IPS-20b (cell line): ENCODE measurements around the gene CREB3L1.

ENCODE experiments used
- H3K27ac ChIP-seq: one replicate; pipeline ENCODE4 v1.5.1; 2013; ENCODE audit warnings: low read length
- H3K27me3 ChIP-seq: 2 replicates; pipeline ENCODE4 v1.6.1; 2013; ENCODE audit warnings: mild to moderate bottlenecking, low read length, inconsistent platforms; ENCODE audit not compliant: insufficient read depth
- H3K36me3 ChIP-seq: 2 replicates; pipeline ENCODE4 v1.6.1; 2013; ENCODE audit warnings: low read depth, mild to moderate bottlenecking, inconsistent platforms, low read length, moderate library complexity; ENCODE audit not compliant: insufficient read depth
- H3K4me1 ChIP-seq: 2 replicates; pipeline ENCODE4 v1.6.1; 2013; ENCODE audit warnings: mild to moderate bottlenecking, control low read depth, inconsistent platforms, low read length, moderate library complexity; ENCODE audit not compliant: insufficient read depth
- H3K4me3 ChIP-seq: 2 replicates; pipeline ENCODE4 v1.5.1; 2013; ENCODE audit warnings: mild to moderate bottlenecking, low read length, inconsistent platforms
- H3K9ac ChIP-seq: 2 replicates; pipeline ENCODE4 v1.6.1; 2013; ENCODE audit warnings: low read depth, mild to moderate bottlenecking, inconsistent platforms, low read length, moderate library complexity
- H3K9me3 ChIP-seq: 2 replicates; pipeline ENCODE4 v1.6.1; 2013; ENCODE audit warnings: mild to moderate bottlenecking, low read depth, low read length, inconsistent platforms; ENCODE audit not compliant: insufficient read depth

CREB3L1 gene

GRCh38 chr11:46335890-46336562 is 58.6 kb downstream of the CREB3L1 start:
- peaks cover 49% of the 10 kb centered on the region for H3K4me1 ChIP-seq
- peaks cover 40% of the 10 kb centered on the region for H3K27me3 ChIP-seq
- H3K4me3 ChIP-seq = no peak overlapping the region
- peak overlapping the region; percentile 50; the same call in 1 of the 2 replicates for H3K9ac ChIP-seq
- no peaks in the 10 kb centered on the region for H3K9me3 ChIP-seq
- no peak overlapping the region for H3K27ac ChIP-seq
- no peaks in the 10 kb centered on the region for H3K36me3 ChIP-seq

- no peaks in the 10 kb centered on the region for H3K9me3 ChIP-seq
- peaks cover 54% of the 10 kb centered on the region for H3K4me1 ChIP-seq
- H3K27ac ChIP-seq = no peak overlapping the region
Measured at GRCh38 chr11:46336563-46337180, 59.2 kb downstream of the CREB3L1 start.

GRCh38 chr11:46337626-46338345 is 60.3 kb downstream of the CREB3L1 start:
- H3K9ac ChIP-seq = peak overlapping the region; percentile 1; the same call in 1 of the 2 replicates
- H3K27ac ChIP-seq = no peak overlapping the region
- no peaks in the 10 kb centered on the region for H3K36me3 ChIP-seq
- no peaks in the 10 kb centered on the region for H3K9me3 ChIP-seq
- H3K4me1 ChIP-seq = peaks cover 65% of the 10 kb centered on the region
- no peak overlapping the region for H3K4me3 ChIP-seq
- H3K27me3 ChIP-seq = peaks cover 22% of the 10 kb centered on the region

More at GRCh38 chr11:46336563-46337180, 59.2 kb downstream of the CREB3L1 start:
- no peak overlapping the region for H3K4me3 ChIP-seq
- peaks cover 33% of the 10 kb centered on the region for H3K27me3 ChIP-seq
- H3K36me3 ChIP-seq = no peaks in the 10 kb centered on the region
- H3K9ac ChIP-seq = peak overlapping the region; percentile 35; the same call in 1 of the 2 replicates

GRCh38 chr11:46338636-46338987 is 61.1 kb downstream of the CREB3L1 start:
- H3K36me3 ChIP-seq = no peaks in the 10 kb centered on the region
- peak overlapping the region; percentile 86 for H3K27ac ChIP-seq
- peak overlapping the region; percentile 77; the same call in 1 of the 2 replicates for H3K9ac ChIP-seq
- peaks cover 70% of the 10 kb centered on the region for H3K4me1 ChIP-seq
- H3K9me3 ChIP-seq = no peaks in the 10 kb centered on the region
- H3K27me3 ChIP-seq = peaks cover 14% of the 10 kb centered on the region
- H3K4me3 ChIP-seq = peak overlapping the region; percentile 59

GRCh38 chr11:46338988-46339666 is 61.7 kb downstream of the CREB3L1 start:
- H3K9me3 ChIP-seq = no peaks in the 10 kb centered on the region
- peak overlapping the region; percentile 77; the same call in 1 of the 2 replicates for H3K9ac ChIP-seq
- peaks cover 67% of the 10 kb centered on the region for H3K4me1 ChIP-seq
- peak overlapping the region; percentile 92 for H3K27ac ChIP-seq
- H3K36me3 ChIP-seq = no peaks in the 10 kb centered on the region
- H3K27me3 ChIP-seq = peaks cover 9% of the 10 kb centered on the region
- H3K4me3 ChIP-seq = peak overlapping the region; percentile 59; the same call in 1 of the 2 replicates

- Histone ChIP-seq H3K9me3 (no peaks in the 10 kb centered on the region), H3K9ac (peak overlapping the region; percentile 56; the same call in 1 of the 2 replicates), H3K27me3 (peaks cover 2% of the 10 kb centered on the region), H3K27ac (peak overlapping the region; percentile 92), H3K4me3 (peak overlapping the region; percentile 36; the same call in 1 of the 2 replicates), H3K36me3 (no peaks in the 10 kb centered on the region), H3K4me1 (peaks cover 69% of the 10 kb centered on the region)
Measured at GRCh38 chr11:46339816-46340215, 62.4 kb downstream of the CREB3L1 start.

GRCh38 chr11:46341454-46341853 is 64.0 kb downstream of the CREB3L1 start:
- Histone ChIP-seq H3K27ac (no peak overlapping the region), H3K9me3 (no peaks in the 10 kb centered on the region), H3K9ac (no peak overlapping the region), H3K4me3 (no peak overlapping the region), H3K36me3 (no peaks in the 10 kb centered on the region), H3K4me1 (peaks cover 69% of the 10 kb centered on the region), H3K27me3 (peaks cover 11% of the 10 kb centered on the region; the same call in 1 of the 2 replicates)

- Histone ChIP-seq H3K9me3 (no peaks in the 10 kb centered on the region), H3K36me3 (no peaks in the 10 kb centered on the region), H3K4me1 (peaks cover 68% of the 10 kb centered on the region), H3K27ac (no peak overlapping the region), H3K27me3 (peaks cover 17% of the 10 kb centered on the region), H3K9ac (peak overlapping the region; percentile 33; the same call in 1 of the 2 replicates), H3K4me3 (no peak overlapping the region)
Measured at GRCh38 chr11:46342239-46342638, 64.8 kb downstream of the CREB3L1 start.

GRCh38 chr11:46343520-46343919 is 66.1 kb downstream of the CREB3L1 start:
- no peak overlapping the region for H3K4me3 ChIP-seq
- H3K9me3 ChIP-seq = no peaks in the 10 kb centered on the region
- peaks cover 62% of the 10 kb centered on the region for H3K4me1 ChIP-seq
- H3K36me3 ChIP-seq = no peaks in the 10 kb centered on the region
- no peak overlapping the region for H3K27ac ChIP-seq
- peaks cover 17% of the 10 kb centered on the region for H3K27me3 ChIP-seq
- no peak overlapping the region for H3K9ac ChIP-seq

GRCh38 chr11:46345131-46345597 is 67.7 kb downstream of the CREB3L1 start:
- no peaks in the 10 kb centered on the region for H3K9me3 ChIP-seq
- no peak overlapping the region for H3K4me3 ChIP-seq
- H3K9ac ChIP-seq = peak overlapping the region; percentile 13; the same call in 1 of the 2 replicates
- H3K27ac ChIP-seq = no peak overlapping the region
- H3K36me3 ChIP-seq = no peaks in the 10 kb centered on the region
- peaks cover 17% of the 10 kb centered on the region for H3K27me3 ChIP-seq
- peaks cover 63% of the 10 kb centered on the region for H3K4me1 ChIP-seq

- H3K4me3 ChIP-seq = no peak overlapping the region
- no peaks in the 10 kb centered on the region for H3K9me3 ChIP-seq
- H3K27me3 ChIP-seq = peaks cover 17% of the 10 kb centered on the region
- H3K4me1 ChIP-seq = peaks cover 58% of the 10 kb centered on the region
- H3K36me3 ChIP-seq = no peaks in the 10 kb centered on the region
- H3K9ac ChIP-seq = 0 out of 2 replicates have a peak overlapping the region, but pooled peaks have one; percentile 10
- no peak overlapping the region for H3K27ac ChIP-seq
Measured at GRCh38 chr11:46345881-46346484, 68.5 kb downstream of the CREB3L1 start.
